HEK293 (cell line): ENCODE results near the gene FBXO36.

Source experiments
- CTCF ChIA-PET: fragments of 350-600 bp; formaldehyde crosslinking; extraction: SDS; loops from one replicate; lab custom pipeline; 2021; ENCODE audit warnings: antibody characterized with exemption; lab: Yijun Ruan, JAX
- POLR2A ChIA-PET: fragments of 300-600 bp; formaldehyde crosslinking; extraction: SDS; loops from one replicate; lab custom pipeline; 2020; ENCODE audit warnings: antibody characterized with exemption, inconsistent platforms; lab: Yijun Ruan, JAX
- H3K27ac ChIP-seq: fragments of 200-500 bp; sonication (Bioruptor generic); 2 replicates; pipeline ENCODE4 v1.5.1; 2014; ENCODE audit warnings: low read depth, low read length, control low read depth, inconsistent platforms; ENCODE audit errors: extremely low read depth
- H3K36me3 ChIP-seq, 2 experiments: fragments of 200-500 bp in 1 of 2; sonication (Bioruptor generic) in 1 of 2; 1 replicate in 1 of 2; 2 replicates in 1 of 2; pipeline ENCODE4 v1.5.1; 2014 to 2017; ENCODE audit warnings: inconsistent platforms in 2 of 2, low read length in 2 of 2; ENCODE audit not compliant: control insufficient read depth in 2 of 2, insufficient read depth in 1 of 2
- H3K4me1 ChIP-seq: fragments of 200-500 bp; sonication (Bioruptor generic); 2 replicates; pipeline ENCODE4 v1.5.1; 2014; ENCODE audit warnings: mild to moderate bottlenecking, low read length, inconsistent platforms; ENCODE audit not compliant: control insufficient read depth, insufficient read depth
- H3K4me3 ChIP-seq: 2 replicates; pipeline ENCODE4 v1.5.1; 2011; ENCODE audit warnings: low read depth, mild to moderate bottlenecking, control low read depth, low read length, moderate library complexity
- H3K9me3 ChIP-seq: fragments of 200-500 bp; sonication (Bioruptor generic); 2 replicates; pipeline ENCODE4 v1.5.1; 2014; ENCODE audit warnings: low read depth, low read length, inconsistent platforms; ENCODE audit not compliant: control insufficient read depth, insufficient read depth
- EGR2 ChIP-seq: fragments of 450-650 bp; formaldehyde crosslinking; IDR thresholded peaks from 2 replicates; pipeline ENCODE4 v1.5.1; 2016; ENCODE audit warnings: low read depth, missing biosample characterization, missing genetic modification characterization
- KLF8 ChIP-seq: fragments of 450-650 bp; formaldehyde crosslinking; IDR thresholded peaks from 2 replicates; pipeline ENCODE4 v1.5.1; 2016; ENCODE audit warnings: missing biosample characterization, missing genetic modification characterization
- PRDM1 ChIP-seq: fragments of 450-650 bp; formaldehyde crosslinking; IDR thresholded peaks from 2 replicates; pipeline ENCODE4; 2016; ENCODE audit warnings: missing biosample characterization, missing genetic modification characterization
- SCRT2 ChIP-seq: fragments of 450-650 bp; formaldehyde crosslinking; IDR thresholded peaks from 2 replicates; pipeline ENCODE4 v1.5.1; 2016; ENCODE audit warnings: missing biosample characterization, missing genetic modification characterization
- SP2 ChIP-seq: fragments of 450-650 bp; formaldehyde crosslinking; IDR thresholded peaks from 2 replicates; pipeline ENCODE4 v1.5.1; 2016; ENCODE audit warnings: missing biosample characterization, missing genetic modification characterization
- ZBTB20 ChIP-seq: fragments of 450-650 bp; formaldehyde crosslinking; IDR thresholded peaks from 2 replicates; pipeline ENCODE4 v1.5.1; 2016; ENCODE audit warnings: missing biosample characterization, missing genetic modification characterization
- ZBTB48 ChIP-seq: fragments of 450-650 bp; formaldehyde crosslinking; IDR thresholded peaks from 2 replicates; pipeline ENCODE4 v1.5.1; 2016; ENCODE audit warnings: missing biosample characterization, missing genetic modification characterization
- ZNF133 ChIP-seq: fragments of 450-650 bp; formaldehyde crosslinking; IDR thresholded peaks from 2 replicates; pipeline ENCODE4 v1.5.1; 2016; ENCODE audit warnings: missing biosample characterization, missing genetic modification characterization
- ZNF16 ChIP-seq: fragments of 450-650 bp; formaldehyde crosslinking; IDR thresholded peaks from 2 replicates; pipeline ENCODE4 v1.5.1; 2016; ENCODE audit warnings: low read depth, missing biosample characterization, missing genetic modification characterization
- ZNF366 ChIP-seq: fragments of 450-650 bp; formaldehyde crosslinking; conservative IDR thresholded peaks from 2 replicates; pipeline ENCODE4 v1.5.1; 2016; ENCODE audit warnings: missing biosample characterization, missing genetic modification characterization
- ZNF404 ChIP-seq: fragments of 450-650 bp; formaldehyde crosslinking; IDR thresholded peaks from 2 replicates; pipeline ENCODE4 v1.5.1; 2017; ENCODE audit warnings: missing biosample characterization, missing genetic modification characterization
- ZNF416 ChIP-seq: fragments of 450-650 bp; formaldehyde crosslinking; IDR thresholded peaks from 2 replicates; pipeline ENCODE4 v1.5.1; 2016; ENCODE audit warnings: missing biosample characterization, missing genetic modification characterization
- ZNF501 ChIP-seq: fragments of 450-650 bp; formaldehyde crosslinking; IDR thresholded peaks from 2 replicates; pipeline ENCODE4 v1.5.1; 2016; ENCODE audit warnings: missing biosample characterization, missing genetic modification characterization
- ZNF571 ChIP-seq: fragments of 450-650 bp; formaldehyde crosslinking; IDR thresholded peaks from 2 replicates; pipeline ENCODE4 v1.5.0; 2017; ENCODE audit warnings: missing biosample characterization, missing genetic modification characterization
- ZNF654 ChIP-seq: fragments of 450-650 bp; formaldehyde crosslinking; IDR thresholded peaks from 2 replicates; pipeline ENCODE4 v1.5.1; 2016; ENCODE audit warnings: low read depth, missing biosample characterization, missing genetic modification characterization
- ZNF777 ChIP-seq: fragments of 450-650 bp; formaldehyde crosslinking; IDR thresholded peaks from 2 replicates; pipeline ENCODE4 v1.5.1; 2017; ENCODE audit warnings: missing biosample characterization, missing genetic modification characterization, borderline replicate concordance
- TF ChIP-seq, protein P1 (sequence below): fragments of 450-650 bp; formaldehyde crosslinking; IDR thresholded peaks from 2 replicates; pipeline ENCODE4 v1.5.1; 2016; ENCODE audit warnings: missing biosample characterization, missing genetic modification characterization, low read depth
- TF ChIP-seq, protein P2 (sequence below): fragments of 450-650 bp; formaldehyde crosslinking; IDR thresholded peaks from 2 replicates; pipeline ENCODE4 v1.5.1; 2016; ENCODE audit warnings: missing biosample characterization, missing genetic modification characterization
- TF ChIP-seq, protein P3 (sequence below): IDR thresholded peaks from 2 replicates; pipeline ENCODE4 v1.6.1; 2011; ENCODE audit warnings: mild to moderate bottlenecking, low read depth, low read length, borderline replicate concordance
- TF ChIP-seq, protein P4 (sequence below): fragments of 450-650 bp; formaldehyde crosslinking; IDR thresholded peaks from 2 replicates; pipeline ENCODE4 v1.5.1; 2016; ENCODE audit warnings: missing biosample characterization, missing genetic modification characterization, borderline replicate concordance
- TF ChIP-seq, protein P5 (sequence below): fragments of 450-650 bp; formaldehyde crosslinking; conservative IDR thresholded peaks from 2 replicates; pipeline ENCODE4 v1.5.1; 2016; ENCODE audit warnings: low read depth, missing biosample characterization, missing genetic modification characterization

FBXO36 gene

DNA sequence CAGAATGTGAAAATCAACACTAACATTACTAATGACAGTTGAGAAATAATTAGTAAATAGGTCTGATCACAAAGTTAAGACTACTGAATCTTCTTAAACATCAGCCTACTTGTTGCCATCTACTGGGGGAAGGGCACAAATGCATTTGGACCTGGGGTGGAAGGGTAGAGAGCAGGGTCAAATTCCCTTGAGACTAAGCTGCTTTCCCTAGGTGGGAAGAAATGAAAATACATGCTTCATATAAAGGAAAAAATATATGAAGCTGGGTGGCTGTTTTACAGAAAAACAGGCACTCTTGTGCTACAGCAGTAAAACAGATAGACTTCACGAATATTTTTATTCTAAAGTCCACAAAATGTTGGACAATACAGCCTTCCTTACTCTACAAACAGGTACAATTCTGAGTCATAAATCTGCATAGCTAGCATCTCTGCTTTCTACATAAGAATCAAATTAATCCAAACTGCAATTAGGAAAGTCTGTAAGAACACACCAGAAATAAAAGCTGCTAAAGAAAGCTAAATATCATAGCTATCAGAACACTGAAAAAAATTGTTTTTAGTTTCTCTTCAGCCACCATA lies 11.4 kb upstream of the FBXO36 start (continued):
- TF ChIP-seq, protein P1, sequence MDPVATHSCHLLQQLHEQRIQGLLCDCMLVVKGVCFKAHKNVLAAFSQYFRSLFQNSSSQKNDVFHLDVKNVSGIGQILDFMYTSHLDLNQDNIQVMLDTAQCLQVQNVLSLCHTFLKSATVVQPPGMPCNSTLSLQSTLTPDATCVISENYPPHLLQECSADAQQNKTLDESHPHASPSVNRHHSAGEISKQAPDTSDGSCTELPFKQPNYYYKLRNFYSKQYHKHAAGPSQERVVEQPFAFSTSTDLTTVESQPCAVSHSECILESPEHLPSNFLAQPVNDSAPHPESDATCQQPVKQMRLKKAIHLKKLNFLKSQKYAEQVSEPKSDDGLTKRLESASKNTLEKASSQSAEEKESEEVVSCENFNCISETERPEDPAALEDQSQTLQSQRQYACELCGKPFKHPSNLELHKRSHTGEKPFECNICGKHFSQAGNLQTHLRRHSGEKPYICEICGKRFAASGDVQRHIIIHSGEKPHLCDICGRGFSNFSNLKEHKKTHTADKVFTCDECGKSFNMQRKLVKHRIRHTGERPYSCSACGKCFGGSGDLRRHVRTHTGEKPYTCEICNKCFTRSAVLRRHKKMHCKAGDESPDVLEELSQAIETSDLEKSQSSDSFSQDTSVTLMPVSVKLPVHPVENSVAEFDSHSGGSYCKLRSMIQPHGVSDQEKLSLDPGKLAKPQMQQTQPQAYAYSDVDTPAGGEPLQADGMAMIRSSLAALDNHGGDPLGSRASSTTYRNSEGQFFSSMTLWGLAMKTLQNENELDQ (tag by site-specific recombination): no peak
- TF ChIP-seq ZNF133 (tag by site-specific recombination) (no peak), PRDM1 (peak; percentile 38; the same call in 1 of the 2 replicates), ZNF777 (tag by site-specific recombination) (no peak), ZBTB20 (tag by site-specific recombination) (no peak), KLF8 (tag by site-specific recombination) (no peak), ZNF571 (tag by site-specific recombination) (no peak), ZNF654 (tag by site-specific recombination) (peak; percentile 30; the same call in 1 of the 2 replicates)
- TF ChIP-seq, protein P2, sequence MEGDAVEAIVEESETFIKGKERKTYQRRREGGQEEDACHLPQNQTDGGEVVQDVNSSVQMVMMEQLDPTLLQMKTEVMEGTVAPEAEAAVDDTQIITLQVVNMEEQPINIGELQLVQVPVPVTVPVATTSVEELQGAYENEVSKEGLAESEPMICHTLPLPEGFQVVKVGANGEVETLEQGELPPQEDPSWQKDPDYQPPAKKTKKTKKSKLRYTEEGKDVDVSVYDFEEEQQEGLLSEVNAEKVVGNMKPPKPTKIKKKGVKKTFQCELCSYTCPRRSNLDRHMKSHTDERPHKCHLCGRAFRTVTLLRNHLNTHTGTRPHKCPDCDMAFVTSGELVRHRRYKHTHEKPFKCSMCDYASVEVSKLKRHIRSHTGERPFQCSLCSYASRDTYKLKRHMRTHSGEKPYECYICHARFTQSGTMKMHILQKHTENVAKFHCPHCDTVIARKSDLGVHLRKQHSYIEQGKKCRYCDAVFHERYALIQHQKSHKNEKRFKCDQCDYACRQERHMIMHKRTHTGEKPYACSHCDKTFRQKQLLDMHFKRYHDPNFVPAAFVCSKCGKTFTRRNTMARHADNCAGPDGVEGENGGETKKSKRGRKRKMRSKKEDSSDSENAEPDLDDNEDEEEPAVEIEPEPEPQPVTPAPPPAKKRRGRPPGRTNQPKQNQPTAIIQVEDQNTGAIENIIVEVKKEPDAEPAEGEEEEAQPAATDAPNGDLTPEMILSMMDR (tag by site-specific recombination): peak; percentile 25; the same call in 1 of the 2 replicates

DNA sequence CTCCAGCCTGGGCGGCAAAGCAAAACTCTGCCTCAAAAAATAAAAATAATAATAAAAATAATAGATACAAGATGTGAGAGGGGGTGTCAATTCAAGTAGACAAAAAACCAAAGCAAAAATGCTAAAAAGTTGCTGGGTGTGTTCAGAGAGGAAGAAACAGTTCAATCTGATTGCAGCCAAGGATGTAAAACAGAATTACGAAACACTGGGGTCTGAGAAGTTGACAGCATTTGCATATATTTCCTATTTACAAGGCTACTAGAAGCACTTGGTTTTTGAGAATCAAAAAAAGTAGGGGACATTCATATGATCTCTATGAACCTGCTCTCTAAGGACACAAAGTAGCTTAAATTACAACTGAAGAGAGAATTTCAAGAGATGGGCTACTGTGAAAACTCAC lies 8.1 kb upstream of the FBXO36 start:
- H3K27ac ChIP-seq: no peak overlapping the region
- no peaks in the 10 kb centered on the region for H3K9me3 ChIP-seq
- CTCF ChIA-PET: no interaction called here
- peaks cover 12 to 25% of the 10 kb centered on the region in 2 experiments; a peak in 2 of 3 replicates for H3K36me3 ChIP-seq
- no peak overlapping the region for H3K4me3 ChIP-seq
- peaks cover 23% of the 10 kb centered on the region for H3K4me1 ChIP-seq
- POLR2A ChIA-PET: no interaction called here
- no peak for TF ChIP-seq ZBTB48 (tag by site-specific recombination)
- TF ChIP-seq, protein P3, sequence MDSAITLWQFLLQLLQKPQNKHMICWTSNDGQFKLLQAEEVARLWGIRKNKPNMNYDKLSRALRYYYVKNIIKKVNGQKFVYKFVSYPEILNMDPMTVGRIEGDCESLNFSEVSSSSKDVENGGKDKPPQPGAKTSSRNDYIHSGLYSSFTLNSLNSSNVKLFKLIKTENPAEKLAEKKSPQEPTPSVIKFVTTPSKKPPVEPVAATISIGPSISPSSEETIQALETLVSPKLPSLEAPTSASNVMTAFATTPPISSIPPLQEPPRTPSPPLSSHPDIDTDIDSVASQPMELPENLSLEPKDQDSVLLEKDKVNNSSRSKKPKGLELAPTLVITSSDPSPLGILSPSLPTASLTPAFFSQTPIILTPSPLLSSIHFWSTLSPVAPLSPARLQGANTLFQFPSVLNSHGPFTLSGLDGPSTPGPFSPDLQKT: no peak
- TF ChIP-seq, protein P4, sequence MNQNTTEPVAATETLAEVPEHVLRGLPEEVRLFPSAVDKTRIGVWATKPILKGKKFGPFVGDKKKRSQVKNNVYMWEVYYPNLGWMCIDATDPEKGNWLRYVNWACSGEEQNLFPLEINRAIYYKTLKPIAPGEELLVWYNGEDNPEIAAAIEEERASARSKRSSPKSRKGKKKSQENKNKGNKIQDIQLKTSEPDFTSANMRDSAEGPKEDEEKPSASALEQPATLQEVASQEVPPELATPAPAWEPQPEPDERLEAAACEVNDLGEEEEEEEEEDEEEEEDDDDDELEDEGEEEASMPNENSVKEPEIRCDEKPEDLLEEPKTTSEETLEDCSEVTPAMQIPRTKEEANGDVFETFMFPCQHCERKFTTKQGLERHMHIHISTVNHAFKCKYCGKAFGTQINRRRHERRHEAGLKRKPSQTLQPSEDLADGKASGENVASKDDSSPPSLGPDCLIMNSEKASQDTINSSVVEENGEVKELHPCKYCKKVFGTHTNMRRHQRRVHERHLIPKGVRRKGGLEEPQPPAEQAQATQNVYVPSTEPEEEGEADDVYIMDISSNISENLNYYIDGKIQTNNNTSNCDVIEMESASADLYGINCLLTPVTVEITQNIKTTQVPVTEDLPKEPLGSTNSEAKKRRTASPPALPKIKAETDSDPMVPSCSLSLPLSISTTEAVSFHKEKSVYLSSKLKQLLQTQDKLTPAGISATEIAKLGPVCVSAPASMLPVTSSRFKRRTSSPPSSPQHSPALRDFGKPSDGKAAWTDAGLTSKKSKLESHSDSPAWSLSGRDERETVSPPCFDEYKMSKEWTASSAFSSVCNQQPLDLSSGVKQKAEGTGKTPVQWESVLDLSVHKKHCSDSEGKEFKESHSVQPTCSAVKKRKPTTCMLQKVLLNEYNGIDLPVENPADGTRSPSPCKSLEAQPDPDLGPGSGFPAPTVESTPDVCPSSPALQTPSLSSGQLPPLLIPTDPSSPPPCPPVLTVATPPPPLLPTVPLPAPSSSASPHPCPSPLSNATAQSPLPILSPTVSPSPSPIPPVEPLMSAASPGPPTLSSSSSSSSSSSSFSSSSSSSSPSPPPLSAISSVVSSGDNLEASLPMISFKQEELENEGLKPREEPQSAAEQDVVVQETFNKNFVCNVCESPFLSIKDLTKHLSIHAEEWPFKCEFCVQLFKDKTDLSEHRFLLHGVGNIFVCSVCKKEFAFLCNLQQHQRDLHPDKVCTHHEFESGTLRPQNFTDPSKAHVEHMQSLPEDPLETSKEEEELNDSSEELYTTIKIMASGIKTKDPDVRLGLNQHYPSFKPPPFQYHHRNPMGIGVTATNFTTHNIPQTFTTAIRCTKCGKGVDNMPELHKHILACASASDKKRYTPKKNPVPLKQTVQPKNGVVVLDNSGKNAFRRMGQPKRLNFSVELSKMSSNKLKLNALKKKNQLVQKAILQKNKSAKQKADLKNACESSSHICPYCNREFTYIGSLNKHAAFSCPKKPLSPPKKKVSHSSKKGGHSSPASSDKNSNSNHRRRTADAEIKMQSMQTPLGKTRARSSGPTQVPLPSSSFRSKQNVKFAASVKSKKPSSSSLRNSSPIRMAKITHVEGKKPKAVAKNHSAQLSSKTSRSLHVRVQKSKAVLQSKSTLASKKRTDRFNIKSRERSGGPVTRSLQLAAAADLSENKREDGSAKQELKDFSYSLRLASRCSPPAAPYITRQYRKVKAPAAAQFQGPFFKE: no peak
- TF ChIP-seq ZNF366 (tag by site-specific recombination): no peak
- no peak for TF ChIP-seq SP2 (tag by site-specific recombination)
- no peak for TF ChIP-seq ZNF16 (tag by site-specific recombination)
- no peak for TF ChIP-seq ZNF501
- TF ChIP-seq, protein P5, sequence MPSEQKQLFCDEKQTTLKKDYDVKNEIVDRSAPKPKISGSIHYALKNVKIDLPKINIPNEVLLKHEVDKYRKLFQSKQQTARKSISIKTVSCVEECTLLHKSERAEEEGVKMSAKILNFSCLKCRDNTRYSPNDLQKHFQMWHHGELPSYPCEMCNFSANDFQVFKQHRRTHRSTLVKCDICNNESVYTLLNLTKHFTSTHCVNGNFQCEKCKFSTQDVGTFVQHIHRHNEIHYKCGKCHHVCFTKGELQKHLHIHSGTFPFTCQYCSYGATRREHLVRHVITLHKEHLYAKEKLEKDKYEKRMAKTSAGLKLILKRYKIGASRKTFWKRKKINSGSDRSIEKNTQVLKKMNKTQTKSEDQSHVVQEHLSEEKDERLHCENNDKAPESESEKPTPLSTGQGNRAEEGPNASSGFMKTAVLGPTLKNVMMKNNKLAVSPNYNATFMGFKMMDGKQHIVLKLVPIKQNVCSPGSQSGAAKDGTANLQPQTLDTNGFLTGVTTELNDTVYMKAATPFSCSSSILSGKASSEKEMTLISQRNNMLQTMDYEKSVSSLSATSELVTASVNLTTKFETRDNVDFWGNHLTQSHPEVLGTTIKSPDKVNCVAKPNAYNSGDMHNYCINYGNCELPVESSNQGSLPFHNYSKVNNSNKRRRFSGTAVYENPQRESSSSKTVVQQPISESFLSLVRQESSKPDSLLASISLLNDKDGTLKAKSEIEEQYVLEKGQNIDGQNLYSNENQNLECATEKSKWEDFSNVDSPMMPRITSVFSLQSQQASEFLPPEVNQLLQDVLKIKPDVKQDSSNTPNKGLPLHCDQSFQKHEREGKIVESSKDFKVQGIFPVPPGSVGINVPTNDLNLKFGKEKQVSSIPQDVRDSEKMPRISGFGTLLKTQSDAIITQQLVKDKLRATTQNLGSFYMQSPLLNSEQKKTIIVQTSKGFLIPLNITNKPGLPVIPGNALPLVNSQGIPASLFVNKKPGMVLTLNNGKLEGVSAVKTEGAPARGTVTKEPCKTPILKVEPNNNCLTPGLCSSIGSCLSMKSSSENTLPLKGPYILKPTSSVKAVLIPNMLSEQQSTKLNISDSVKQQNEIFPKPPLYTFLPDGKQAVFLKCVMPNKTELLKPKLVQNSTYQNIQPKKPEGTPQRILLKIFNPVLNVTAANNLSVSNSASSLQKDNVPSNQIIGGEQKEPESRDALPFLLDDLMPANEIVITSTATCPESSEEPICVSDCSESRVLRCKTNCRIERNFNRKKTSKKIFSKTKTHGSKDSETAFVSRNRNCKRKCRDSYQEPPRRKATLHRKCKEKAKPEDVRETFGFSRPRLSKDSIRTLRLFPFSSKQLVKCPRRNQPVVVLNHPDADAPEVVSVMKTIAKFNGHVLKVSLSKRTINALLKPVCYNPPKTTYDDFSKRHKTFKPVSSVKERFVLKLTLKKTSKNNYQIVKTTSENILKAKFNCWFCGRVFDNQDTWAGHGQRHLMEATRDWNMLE (tag by site-specific recombination): no peak
- TF ChIP-seq ZNF404 (tag by site-specific recombination): no peak
- TF ChIP-seq PRDM1: no peak
- TF ChIP-seq ZNF416 (tag by site-specific recombination): no peak
- no peak for TF ChIP-seq EGR2 (tag by site-specific recombination)
- TF ChIP-seq SCRT2 (tag by site-specific recombination): no peak
